HCT116 (cell line): ENCODE measurements around the gene CARD9. TPM values are rescaled to one million over a fixed set of nuclear protein-coding genes. Genes with fewer than 3 reads are reported as not detected.

ENCODE experiments used
- ATAC-seq: fragments of 200-7000 bp; cut with Tn5 transposase; 2 replicates; pipeline ENCODE4 v1.9.1; 2020; ENCODE audit warnings: mild to moderate bottlenecking, moderate library complexity
- BruUV-seq: library from RNA; stranded (reverse); fragments of 400-500 nt; replicated peaks from 2 replicates; lab custom pipeline; 2021; lab: Mats Ljungman, UMichigan
- CTCF ChIA-PET: fragments of 300-600 bp; sonication (Branson Sonifier 250); formaldehyde crosslinking; loops from one replicate; lab custom pipeline; 2021; ENCODE audit warnings: antibody characterized with exemption; lab: Charles Lee
- POLR2A ChIA-PET: fragments of 300-600, 350-600 bp; sonication (Branson Sonifier 250); formaldehyde crosslinking; loops from one replicate; lab custom pipeline; 2021; ENCODE audit warnings: antibody characterized with exemption; lab: Charles Lee
- RAD21 ChIA-PET, 2 experiments: fragments of 300-600 bp; sonication (Branson Sonifier 250); formaldehyde crosslinking; loops; one replicate each; lab custom pipeline; 2023; ENCODE audit warnings: low total read pairs in 2 of 2; ENCODE audit not compliant: uncharacterized antibody in 2 of 2, unreplicated experiment in 2 of 2, low non-redundant PET in 1 of 2; lab: Charles Lee
- DNase-seq: peaks from one replicate; pipeline ENCODE4 v3.0.0-alpha.2; 2010; ENCODE audit warnings: low read depth, low spot score
- H2AFZ ChIP-seq: fragments of 200-600 bp; shearing (Covaris generic), sonication (generic); 2 replicates; pipeline ENCODE4 v1.6.1; 2017; ENCODE audit warnings: low read depth, mixed run types, mixed read lengths, antibody characterized with exemption, low read length; ENCODE audit not compliant: poor library complexity, severe bottlenecking
- H3K27ac ChIP-seq: 2 replicates; pipeline ENCODE4 v1.5.1; 2012; ENCODE audit warnings: low read depth, low read length
- H3K27me3 ChIP-seq: fragments of 200-600 bp; sonication (generic); 2 replicates; pipeline ENCODE4 v1.6.1; 2016; ENCODE audit warnings: mixed run types, low read length, mixed read lengths; ENCODE audit not compliant: insufficient read depth
- H3K36me3 ChIP-seq, 2 experiments: fragments of 200-500 bp in 1 of 2; fragments of 200-600 bp in 1 of 2; sonication (Bioruptor generic) in 1 of 2; sonication (generic) in 1 of 2; 2 replicates each; pipeline versions ENCODE4 v1.5.1 to v1.6.1; 2014 to 2016; ENCODE audit warnings: low read length in 2 of 2, inconsistent platforms in 1 of 2, mixed read lengths in 1 of 2, mixed run types in 1 of 2; ENCODE audit not compliant: insufficient read depth in 2 of 2, control insufficient read depth in 1 of 2
- H3K4me1 ChIP-seq, 2 experiments: fragments of 200-600 bp in 1 of 2; sonication (generic) in 1 of 2; 2 replicates each; pipeline versions ENCODE4 v1.5.1 to v1.6.1; 2012 to 2017; ENCODE audit warnings: low read length in 2 of 2, inconsistent platforms in 1 of 2, mild to moderate bottlenecking in 1 of 2, mixed read lengths in 1 of 2, mixed run types in 1 of 2, moderate library complexity in 1 of 2; ENCODE audit not compliant: insufficient read depth in 2 of 2, control insufficient read depth in 1 of 2
- H3K4me2 ChIP-seq: fragments of 200-600 bp; sonication (generic); 2 replicates; pipeline ENCODE4 v1.6.1; 2017; ENCODE audit warnings: mixed run types, low read length, mixed read lengths
- H3K4me3 ChIP-seq, 2 experiments: fragments of 200-600 bp in 1 of 2; sonication (generic) in 1 of 2; replicated peaks in 1 of 2; 2 replicates each; pipeline ENCODE4 v1.5.1; 2011 to 2016; ENCODE audit warnings: low read length in 2 of 2, control low read depth in 1 of 2, low read depth in 1 of 2, mild to moderate bottlenecking in 1 of 2, mixed read lengths in 1 of 2, mixed run types in 1 of 2
- H3K79me2 ChIP-seq: fragments of 200-600 bp; sonication (generic); 2 replicates; pipeline ENCODE4 v1.6.1; 2017; ENCODE audit warnings: mild to moderate bottlenecking, mixed run types, low read length, moderate library complexity, mixed read lengths; ENCODE audit not compliant: insufficient read depth
- H3K9ac ChIP-seq: fragments of 200-600 bp; sonication (generic); 2 replicates; pipeline ENCODE4 v1.6.1; 2016; ENCODE audit warnings: low read length, mixed read lengths
- H3K9me2 ChIP-seq: fragments of 200-600 bp; sonication (generic), shearing (Covaris generic); 2 replicates; pipeline ENCODE4 v1.6.1; 2017; ENCODE audit warnings: mixed run types, mild to moderate bottlenecking, moderate library complexity; ENCODE audit not compliant: insufficient read depth
- H3K9me3 ChIP-seq, 2 experiments: fragments of 200-500 bp in 1 of 2; fragments of 200-600 bp in 1 of 2; sonication (Bioruptor generic) in 1 of 2; sonication (generic) in 1 of 2; 2 replicates each; pipeline ENCODE4 v1.6.1; 2014 to 2017; ENCODE audit warnings: low read length in 2 of 2, mixed read lengths in 2 of 2, inconsistent platforms in 1 of 2, low read depth in 1 of 2, mild to moderate bottlenecking in 1 of 2, mixed run types in 1 of 2, moderate library complexity in 1 of 2; ENCODE audit not compliant: control insufficient read depth in 1 of 2, insufficient read depth in 1 of 2
- H4K20me1 ChIP-seq: fragments of 200-600 bp; sonication (generic), shearing (Covaris generic); 2 replicates; pipeline ENCODE4 v1.6.1; 2017; ENCODE audit warnings: mixed run types, mild to moderate bottlenecking, moderate library complexity; ENCODE audit not compliant: insufficient read depth
- CBX3 ChIP-seq: IDR thresholded peaks from 2 replicates; pipeline ENCODE4 v1.6.1; 2012; ENCODE audit warnings: low read depth
- ELF1 ChIP-seq: IDR thresholded peaks from 2 replicates; pipeline ENCODE4 v1.6.1; 2012; ENCODE audit warnings: low read depth, borderline replicate concordance
- EZH2 ChIP-seq: fragments of 200-600 bp; sonication (generic); IDR thresholded peaks from 2 replicates; pipeline ENCODE4 v1.6.1; 2017; ENCODE audit warnings: antibody characterized with exemption, mixed run types
- POLR2A ChIP-seq: IDR thresholded peaks from 2 replicates; pipeline ENCODE4 v1.7.0; 2011; ENCODE audit warnings: borderline replicate concordance; ENCODE audit not compliant: insufficient read depth, insufficient read length; ENCODE audit errors: extremely low read depth
- POLR2AphosphoS5 ChIP-seq: IDR thresholded peaks from 2 replicates; pipeline ENCODE4 v1.6.1; 2011; ENCODE audit warnings: mild to moderate bottlenecking, low read depth, low read length, moderate library complexity
- RAD21 ChIP-seq: IDR thresholded peaks from 2 replicates; pipeline ENCODE4 v1.6.1; 2012; ENCODE audit warnings: low read depth, mild to moderate bottlenecking
- REST ChIP-seq: IDR thresholded peaks from 2 replicates; pipeline ENCODE4 v1.6.1; 2012; ENCODE audit warnings: low read depth
- SIN3A ChIP-seq: IDR thresholded peaks from 2 replicates; pipeline ENCODE4 v1.6.1; 2012; ENCODE audit warnings: low read depth
- SP1 ChIP-seq: IDR thresholded peaks from 2 replicates; pipeline ENCODE4 v1.6.1; 2012; ENCODE audit warnings: low read depth
- TCF7L2 ChIP-seq: IDR thresholded peaks from 2 replicates; pipeline ENCODE4 v1.7.0; 2011; ENCODE audit warnings: borderline replicate concordance, inconsistent platforms; ENCODE audit not compliant: insufficient read depth, insufficient read length; ENCODE audit errors: extremely low read depth
- YY1 ChIP-seq: IDR thresholded peaks from 2 replicates; pipeline ENCODE4 v1.6.1; 2011; ENCODE audit warnings: low read length, low read depth, moderate library complexity, mild to moderate bottlenecking; ENCODE audit not compliant: insufficient replicate concordance; ENCODE audit errors: extremely low read depth
- ZBTB33 ChIP-seq: IDR thresholded peaks from 2 replicates; pipeline ENCODE4 v1.6.1; 2011; ENCODE audit warnings: mild to moderate bottlenecking, low read length, moderate library complexity; ENCODE audit not compliant: insufficient replicate concordance; ENCODE audit errors: extremely low read depth
- ZFX ChIP-seq: fragments of 450-650 bp; IDR thresholded peaks from 2 replicates; pipeline ENCODE4 v1.6.1; 2017
- ZNF274 ChIP-seq: fragments of 200-500 bp; sonication (Bioruptor generic); IDR thresholded peaks from 2 replicates; pipeline ENCODE4 v1.6.1; 2014; ENCODE audit warnings: mild to moderate bottlenecking, low read depth, low read length, inconsistent platforms
- intact Hi-C: fragments of 100-400 bp; cut with micrococcal nuclease; formaldehyde crosslinking; loops from 2 replicates; pipeline ENCODE4 v1.10.0; 2022
- total RNA-seq: library from RNA; stranded (reverse); gene quantifications from one replicate; pipeline ENCODE4 v1.2.1, GENCODE V29; 2021; ENCODE audit not compliant: unreplicated experiment
- TF ChIP-seq, protein P1 (sequence below): IDR thresholded peaks from 2 replicates; pipeline ENCODE4 v1.6.1; 2012
- TF ChIP-seq, protein P2 (sequence below): IDR thresholded peaks from 2 replicates; pipeline ENCODE4 v1.6.1; 2012

Gene CARD9
- total RNA-seq, 1 experiment from 2014 or later: 1.2 TPM

GRCh38 chr9:136398286-136398685 lies 24.8 kb upstream of the CARD9 start (continued):
- TF ChIP-seq, protein P1, sequence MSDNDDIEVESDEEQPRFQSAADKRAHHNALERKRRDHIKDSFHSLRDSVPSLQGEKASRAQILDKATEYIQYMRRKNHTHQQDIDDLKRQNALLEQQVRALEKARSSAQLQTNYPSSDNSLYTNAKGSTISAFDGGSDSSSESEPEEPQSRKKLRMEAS: no peak
- TF ChIP-seq SP1 (no peak), ZFX (no peak), TCF7L2 (no peak)
- TF ChIP-seq, protein P2, sequence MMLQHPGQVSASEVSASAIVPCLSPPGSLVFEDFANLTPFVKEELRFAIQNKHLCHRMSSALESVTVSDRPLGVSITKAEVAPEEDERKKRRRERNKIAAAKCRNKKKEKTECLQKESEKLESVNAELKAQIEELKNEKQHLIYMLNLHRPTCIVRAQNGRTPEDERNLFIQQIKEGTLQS: no peak

- no peak overlapping the region for H3K4me2 ChIP-seq
- ATAC-seq: no peak
- peaks cover 39 to 53% of the 10 kb centered on the region in 2 experiments for H3K36me3 ChIP-seq
- DNase-seq: no peak
- intact Hi-C loops: no loop called here
- TF ChIP-seq ZBTB33: no peak
- TF ChIP-seq, protein P2: no peak
- no peak for TF ChIP-seq POLR2AphosphoS5
- TF ChIP-seq TCF7L2: no peak
- TF ChIP-seq, protein P1: no peak
- no peak for TF ChIP-seq ELF1
- TF ChIP-seq REST: no peak
- no peak for TF ChIP-seq SIN3A
- no peak for TF ChIP-seq POLR2A
- no peak for TF ChIP-seq RAD21
- TF ChIP-seq ZNF274: no peak
- TF ChIP-seq EZH2: no peak
- no peak for TF ChIP-seq ZFX
- TF ChIP-seq YY1: no peak
- TF ChIP-seq CBX3: no peak
- TF ChIP-seq, all 23 proteins: peak for 0
- Histone ChIP-seq H2AFZ (no peak overlapping the region), H4K20me1 (no peaks in the 10 kb centered on the region), H3K4me1 (peaks cover 7 to 16% of the 10 kb centered on the region in 2 experiments), H3K4me3 (no peak overlapping the region), H3K9me2 (no peaks in the 10 kb centered on the region), H3K9me3 (no peaks in the 10 kb centered on the region), H3K79me2 (peaks cover 58% of the 10 kb centered on the region), H3K27ac (no peak overlapping the region), H3K9ac (no peak overlapping the region), H3K27me3 (no peaks in the 10 kb centered on the region)
- POLR2A ChIA-PET: no interaction called here
- CTCF ChIA-PET: no interaction called here
- RAD21 ChIA-PET: no interaction called here
- BruUV-seq: no TSS peak
Measured at GRCh38 chr9:136397643-136398042, 24.2 kb upstream of the CARD9 start.
